ENCODE results near the gene EARS2.
"Not testable (repeated sequence)": the region's sequence is repeated elsewhere in the genome, so short reads cannot be mapped to it uniquely, and the experiment has no call there.

Gene EARS2

DNA sequence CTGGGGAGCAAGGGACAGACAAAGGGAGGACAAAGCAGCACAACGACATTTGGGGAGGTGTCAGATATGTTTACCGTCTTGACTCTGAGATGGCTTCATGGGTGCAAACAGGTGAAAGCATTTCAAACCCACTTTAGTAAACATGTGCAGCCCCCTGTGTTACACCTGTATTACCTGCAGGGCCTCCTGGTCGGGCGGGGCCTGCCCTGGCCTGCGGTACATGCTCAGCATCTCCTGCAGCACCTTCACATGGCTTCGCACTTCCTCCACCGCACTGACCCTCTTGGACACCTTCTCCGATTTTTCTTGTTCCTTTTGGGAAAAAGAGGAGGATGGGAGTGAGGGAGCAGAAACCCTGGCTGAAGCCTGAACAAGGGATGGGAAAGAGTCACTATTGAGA lies 71.3 kb downstream of the EARS2 start:
- TF ChIP-seq, protein P1, sequence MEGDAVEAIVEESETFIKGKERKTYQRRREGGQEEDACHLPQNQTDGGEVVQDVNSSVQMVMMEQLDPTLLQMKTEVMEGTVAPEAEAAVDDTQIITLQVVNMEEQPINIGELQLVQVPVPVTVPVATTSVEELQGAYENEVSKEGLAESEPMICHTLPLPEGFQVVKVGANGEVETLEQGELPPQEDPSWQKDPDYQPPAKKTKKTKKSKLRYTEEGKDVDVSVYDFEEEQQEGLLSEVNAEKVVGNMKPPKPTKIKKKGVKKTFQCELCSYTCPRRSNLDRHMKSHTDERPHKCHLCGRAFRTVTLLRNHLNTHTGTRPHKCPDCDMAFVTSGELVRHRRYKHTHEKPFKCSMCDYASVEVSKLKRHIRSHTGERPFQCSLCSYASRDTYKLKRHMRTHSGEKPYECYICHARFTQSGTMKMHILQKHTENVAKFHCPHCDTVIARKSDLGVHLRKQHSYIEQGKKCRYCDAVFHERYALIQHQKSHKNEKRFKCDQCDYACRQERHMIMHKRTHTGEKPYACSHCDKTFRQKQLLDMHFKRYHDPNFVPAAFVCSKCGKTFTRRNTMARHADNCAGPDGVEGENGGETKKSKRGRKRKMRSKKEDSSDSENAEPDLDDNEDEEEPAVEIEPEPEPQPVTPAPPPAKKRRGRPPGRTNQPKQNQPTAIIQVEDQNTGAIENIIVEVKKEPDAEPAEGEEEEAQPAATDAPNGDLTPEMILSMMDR (IDR thresholded peaks at IDR 0.05; ENCODE audit: insufficient read depth, low read length, missing control alignments) = no peak
- ChIA-PET POLR2A (no interaction called here), CTCF (no interaction called here)

DNA sequence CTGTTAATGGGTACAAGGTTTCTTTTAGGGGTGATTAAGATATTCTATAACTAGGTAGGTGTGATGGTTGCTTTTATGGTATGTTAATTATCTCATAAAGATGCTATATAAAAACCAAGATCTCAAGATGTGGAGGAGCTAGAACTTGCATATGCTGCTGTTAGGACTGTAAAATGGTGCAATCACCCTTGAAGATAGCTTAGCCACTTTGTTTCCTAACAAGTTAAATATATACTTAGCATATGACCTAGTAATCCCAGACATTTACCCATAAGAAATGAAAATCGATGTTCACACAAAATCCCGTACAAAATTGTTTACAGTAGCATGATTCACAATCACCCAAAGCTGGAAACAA lies 71.9 kb downstream of the EARS2 start:
- TF ChIP-seq, protein P1 (IDR thresholded peaks at IDR 0.05; ENCODE audit: insufficient read depth, low read length, missing control alignments) = no peak
- POLR2A ChIA-PET = no interaction called here
- CTCF ChIA-PET = no interaction called here
- no peak for DNase-seq (ENCODE audit: low read depth, low spot score)
- H3K4me3 ChIP-seq (ENCODE audit: low read depth, low read length) = no peak overlapping the region

More for the DNA sequence above, 71.3 kb downstream of the EARS2 start:
- no peak for DNase-seq (ENCODE audit: low read depth, low spot score)
- H3K4me3 ChIP-seq (ENCODE audit: low read depth, low read length) = no peak overlapping the region

DNA sequence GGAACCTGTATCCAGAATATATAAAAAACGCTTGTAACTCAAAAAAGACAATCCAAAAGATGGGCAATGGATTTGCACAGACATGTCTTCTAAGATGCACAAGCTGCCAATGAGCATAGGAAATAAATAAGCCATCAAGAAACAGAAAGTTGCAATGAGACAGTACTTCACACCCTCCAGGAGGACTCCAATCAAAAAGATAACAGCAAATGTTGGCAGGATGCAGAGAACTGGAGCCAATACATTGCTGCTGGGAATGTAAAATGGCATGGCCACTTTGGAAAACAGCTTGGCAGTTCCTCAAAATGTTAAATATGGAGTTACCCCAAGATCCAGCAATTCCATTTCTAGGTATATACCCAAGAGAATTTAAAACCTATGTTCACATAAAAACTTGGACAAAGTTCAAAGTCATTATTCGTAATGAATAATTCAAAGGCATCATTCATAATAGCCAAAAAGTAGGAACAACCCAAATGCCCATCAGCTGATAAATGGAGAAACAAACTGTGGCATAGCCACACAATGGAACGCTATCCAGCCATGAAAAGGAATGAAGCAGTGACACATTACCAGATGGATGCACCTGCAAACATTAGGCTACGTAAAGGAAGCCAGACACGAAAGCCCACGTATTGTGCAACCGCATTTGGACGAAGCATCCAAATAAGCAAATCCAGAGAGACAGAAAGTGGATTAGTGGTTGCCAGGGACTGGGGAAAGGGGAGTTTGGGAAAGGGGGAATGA lies 72.5 kb downstream of the EARS2 start:
- POLR2A ChIA-PET = no interaction called here
- CTCF ChIA-PET = no interaction called here
- H3K4me3 ChIP-seq (ENCODE audit: low read depth, low read length) = no peak overlapping the region
- TF ChIP-seq, protein P1 (IDR thresholded peaks at IDR 0.05; ENCODE audit: insufficient read depth, low read length, missing control alignments) = no peak
- no peak for DNase-seq (ENCODE audit: low read depth, low spot score)

GRCh38 chr16:23483492-23483891 lies 73.7 kb downstream of the EARS2 start:
- POLR2A ChIA-PET; DNase-seq (ENCODE audit: low read depth, low spot score); H3K4me3 ChIP-seq (ENCODE audit: low read depth, low read length): not testable (repeated sequence)
- CTCF ChIA-PET = interaction anchor here (1.4 kb wide), 1 partner anchor 11 kb away, joined by 3 read pairs; no protein-coding TSS in a partner anchor

DNA sequence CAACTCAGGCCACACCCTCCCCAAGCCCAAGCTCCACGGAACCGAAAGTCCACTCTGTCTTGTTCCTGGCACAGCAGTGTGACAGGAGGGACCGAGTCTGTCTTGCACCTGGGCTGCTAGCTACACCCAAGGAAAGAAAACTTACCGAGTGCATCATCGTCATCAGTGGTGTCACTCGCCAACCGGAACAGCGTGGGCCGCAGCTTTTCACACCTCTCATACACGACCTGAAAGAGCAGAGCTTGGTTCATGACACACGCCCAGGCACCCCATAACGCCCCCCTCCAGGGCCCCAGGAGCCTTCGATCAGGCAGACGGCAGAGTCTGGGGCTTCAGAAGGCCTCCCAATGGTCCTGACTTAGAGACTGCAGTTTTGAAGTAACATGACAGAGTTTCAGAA lies 74.4 kb downstream of the EARS2 start:
- DNase-seq (ENCODE audit: low read depth, low spot score) = no peak
- H3K4me3 ChIP-seq (ENCODE audit: low read depth, low read length) = no peak overlapping the region
- ChIA-PET CTCF (interaction anchor here (0.6 to 1.5 kb wide), 4 partner anchors 11 to 48 kb away, joined by 3 to 4 read pairs (median 3); no protein-coding TSS in a partner anchor), POLR2A (no interaction called here)
- TF ChIP-seq, protein P1 (IDR thresholded peaks at IDR 0.05; ENCODE audit: insufficient read depth, low read length, missing control alignments) = no peak

GRCh38 chr16:23480257-23480656 lies 76.9 kb downstream of the EARS2 start:
- ChIA-PET POLR2A (no interaction called here), CTCF (no interaction called here)
- no peak overlapping the region for H3K4me3 ChIP-seq (ENCODE audit: low read depth, low read length)
- no peak for DNase-seq (ENCODE audit: low read depth, low spot score)
- TF ChIP-seq, protein P1 (IDR thresholded peaks at IDR 0.05; ENCODE audit: insufficient read depth, low read length, missing control alignments) = no peak

GRCh38 chr16:23479138-23479537 lies 78.0 kb downstream of the EARS2 start:
- no peak for DNase-seq (ENCODE audit: low read depth, low spot score)
- no peak overlapping the region for H3K4me3 ChIP-seq (ENCODE audit: low read depth, low read length)
- ChIA-PET POLR2A (no interaction called here), CTCF (no interaction called here)
- TF ChIP-seq, protein P1 (IDR thresholded peaks at IDR 0.05; ENCODE audit: insufficient read depth, low read length, missing control alignments) = no peak
